Calu3 (cell line): ENCODE measurements around the gene SDE2. TPM values are rescaled to one million over a fixed set of nuclear protein-coding genes. Genes with fewer than 3 reads are reported as not detected.

ENCODE experiments used
- BruUV-seq: library from RNA; stranded (reverse); fragments of 400-500 nt; replicated peaks from 2 replicates; lab custom pipeline; 2021; lab: Mats Ljungman, UMichigan
- CTCF ChIA-PET: fragments of 300-600 bp; sonication (Branson Sonifier 250); formaldehyde crosslinking; loops from one replicate; lab custom pipeline; 2022; ENCODE audit warnings: antibody characterized with exemption; lab: Charles Lee
- DNase-seq: peaks from one replicate; pipeline ENCODE4 v3.0.0; 2022
- H3K27ac Mint-ChIP-seq: one replicate; pipeline ENCODE4 v1.8.0; 2022; ENCODE audit warnings: mixed read lengths; ENCODE audit not compliant: unreplicated experiment
- H3K27me3 Mint-ChIP-seq: one replicate; pipeline ENCODE4 v1.8.0; 2022; ENCODE audit warnings: mixed read lengths; ENCODE audit not compliant: unreplicated experiment
- H3K36me3 Mint-ChIP-seq: one replicate; pipeline ENCODE4 v1.8.0; 2022; ENCODE audit warnings: mild to moderate bottlenecking, moderate library complexity, mixed read lengths; ENCODE audit not compliant: insufficient read depth, unreplicated experiment
- H3K4me1 Mint-ChIP-seq: one replicate; pipeline ENCODE4 v1.8.0; 2022; ENCODE audit warnings: mild to moderate bottlenecking, low read depth, mixed read lengths; ENCODE audit not compliant: unreplicated experiment
- H3K4me3 Mint-ChIP-seq: one replicate; pipeline ENCODE4 v1.8.0; 2022; ENCODE audit warnings: mild to moderate bottlenecking, low read depth, moderate library complexity, mixed read lengths; ENCODE audit not compliant: unreplicated experiment
- H3K9me3 Mint-ChIP-seq: one replicate; pipeline ENCODE4 v1.8.0; 2022; ENCODE audit warnings: low read depth, mixed read lengths; ENCODE audit not compliant: unreplicated experiment
- intact Hi-C: fragments of 100-400 bp; cut with micrococcal nuclease; formaldehyde crosslinking; loops from one replicate; pipeline ENCODE4 v1.10.0; 2022; ENCODE audit not compliant: unreplicated experiment
- total RNA-seq: library from RNA; stranded (reverse); gene quantifications from 2 replicates; pipeline ENCODE4 v1.2.3, GENCODE V29; 2022
- TF ChIP-seq, protein P1 (sequence below): fragments of 200-600 bp; IDR thresholded peaks from one replicate; pipeline ENCODE4 v1.8.0; 2022; ENCODE audit warnings: antibody characterized with exemption; ENCODE audit not compliant: unreplicated experiment

The SDE2 gene
- total RNA-seq, 1 experiment from 2014 or later, result 26.2 TPM

DNA sequence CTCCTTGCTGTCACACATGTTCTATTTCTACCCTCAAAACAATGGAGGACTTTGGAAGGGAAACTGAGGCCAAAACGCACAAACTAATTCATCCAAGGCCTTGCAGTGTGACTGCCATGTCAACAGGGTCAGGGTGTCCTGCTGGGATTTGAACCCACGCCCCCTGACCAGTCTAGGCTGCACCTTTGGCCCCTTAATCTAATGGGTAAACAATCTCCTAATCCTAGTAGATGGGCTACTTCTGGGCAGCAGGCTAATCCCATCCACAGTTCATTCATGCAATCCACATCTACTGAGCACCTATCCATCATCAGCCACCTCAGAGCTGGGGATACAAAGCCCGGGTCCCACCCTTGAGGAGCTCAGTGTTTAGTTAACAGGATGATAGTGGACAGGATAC, 41.1 kb downstream of the SDE2 start:
- CTCF ChIA-PET, result interaction anchor here (0.6 kb wide), 2 partner anchors 9 to 19 kb away, joined by 4 to 6 read pairs; no protein-coding TSS in a partner anchor

DNA sequence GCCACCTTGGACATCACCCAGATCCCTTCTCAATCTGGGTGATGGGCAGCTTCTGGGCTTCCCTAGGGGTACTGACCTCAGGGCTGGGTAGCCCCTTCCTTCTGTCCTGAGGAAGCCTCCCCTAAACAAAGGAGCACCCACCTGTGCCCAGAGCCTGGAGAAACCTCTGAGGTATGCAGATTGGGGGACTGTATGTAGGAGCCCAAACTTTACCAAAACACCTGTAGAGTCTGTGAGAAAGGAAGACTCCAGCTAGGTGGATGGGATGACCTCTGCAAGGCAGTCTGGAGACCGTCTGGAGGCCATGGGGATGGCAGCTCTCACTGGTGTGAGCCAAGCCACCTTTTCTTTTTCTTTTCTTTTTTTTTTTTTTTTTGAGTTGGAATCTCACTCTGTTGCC, 44.4 kb downstream of the SDE2 start:
- Mint-ChIP-seq H3K27ac (no peak overlapping the region), H3K36me3 (no peaks in the 10 kb centered on the region), H3K27me3 (peaks cover 58% of the 10 kb centered on the region), H3K4me1 (no peaks in the 10 kb centered on the region), H3K9me3 (no peaks in the 10 kb centered on the region), H3K4me3 (no peak overlapping the region)
- no TSS peak for BruUV-seq
- intact Hi-C loops, result no loop called here
- CTCF ChIA-PET, result no interaction called here
- TF ChIP-seq, protein P1, sequence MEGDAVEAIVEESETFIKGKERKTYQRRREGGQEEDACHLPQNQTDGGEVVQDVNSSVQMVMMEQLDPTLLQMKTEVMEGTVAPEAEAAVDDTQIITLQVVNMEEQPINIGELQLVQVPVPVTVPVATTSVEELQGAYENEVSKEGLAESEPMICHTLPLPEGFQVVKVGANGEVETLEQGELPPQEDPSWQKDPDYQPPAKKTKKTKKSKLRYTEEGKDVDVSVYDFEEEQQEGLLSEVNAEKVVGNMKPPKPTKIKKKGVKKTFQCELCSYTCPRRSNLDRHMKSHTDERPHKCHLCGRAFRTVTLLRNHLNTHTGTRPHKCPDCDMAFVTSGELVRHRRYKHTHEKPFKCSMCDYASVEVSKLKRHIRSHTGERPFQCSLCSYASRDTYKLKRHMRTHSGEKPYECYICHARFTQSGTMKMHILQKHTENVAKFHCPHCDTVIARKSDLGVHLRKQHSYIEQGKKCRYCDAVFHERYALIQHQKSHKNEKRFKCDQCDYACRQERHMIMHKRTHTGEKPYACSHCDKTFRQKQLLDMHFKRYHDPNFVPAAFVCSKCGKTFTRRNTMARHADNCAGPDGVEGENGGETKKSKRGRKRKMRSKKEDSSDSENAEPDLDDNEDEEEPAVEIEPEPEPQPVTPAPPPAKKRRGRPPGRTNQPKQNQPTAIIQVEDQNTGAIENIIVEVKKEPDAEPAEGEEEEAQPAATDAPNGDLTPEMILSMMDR, result no peak
- no peak for DNase-seq

More for the DNA sequence above, 41.1 kb downstream of the SDE2 start:
- Mint-ChIP-seq H3K27ac (no peak overlapping the region), H3K4me3 (no peak overlapping the region), H3K27me3 (peaks cover 28% of the 10 kb centered on the region), H3K9me3 (no peaks in the 10 kb centered on the region), H3K4me1 (peaks cover 9% of the 10 kb centered on the region), H3K36me3 (no peaks in the 10 kb centered on the region)
- BruUV-seq, result no TSS peak
- DNase-seq, result no peak
- intact Hi-C loops, result no loop called here
- TF ChIP-seq, protein P1, result no peak

DNA sequence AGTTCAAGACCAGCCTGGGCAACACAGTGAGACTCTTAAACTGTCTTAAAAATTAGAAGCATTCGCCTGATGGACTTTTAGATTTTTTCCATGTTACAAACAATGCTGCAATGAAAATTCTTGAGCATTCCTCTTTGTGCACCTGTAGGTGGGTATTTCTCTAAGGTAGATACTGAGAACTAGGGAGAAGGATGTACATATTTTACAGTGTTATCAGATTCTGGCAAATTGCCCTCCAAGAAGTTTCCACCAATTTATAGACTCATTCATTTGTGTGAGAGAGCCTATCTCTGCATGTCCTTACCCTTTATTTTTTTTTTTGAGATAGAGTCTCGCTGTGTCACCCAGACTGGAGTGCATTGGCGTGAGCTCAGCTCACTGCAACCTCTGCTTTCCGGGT, 45.8 kb downstream of the SDE2 start:
- no peak overlapping the region for H3K27ac Mint-ChIP-seq
- H3K27me3 Mint-ChIP-seq, result peaks cover 71% of the 10 kb centered on the region
- H3K4me1 Mint-ChIP-seq, result no peaks in the 10 kb centered on the region
- no TSS peak for BruUV-seq
- DNase-seq, result no peak
- no peaks in the 10 kb centered on the region for H3K36me3 Mint-ChIP-seq
- intact Hi-C loops, result no loop called here
- H3K9me3 Mint-ChIP-seq, result no peaks in the 10 kb centered on the region
- TF ChIP-seq, protein P1, result no peak
- CTCF ChIA-PET, result no interaction called here
- H3K4me3 Mint-ChIP-seq, result no peak overlapping the region

DNA sequence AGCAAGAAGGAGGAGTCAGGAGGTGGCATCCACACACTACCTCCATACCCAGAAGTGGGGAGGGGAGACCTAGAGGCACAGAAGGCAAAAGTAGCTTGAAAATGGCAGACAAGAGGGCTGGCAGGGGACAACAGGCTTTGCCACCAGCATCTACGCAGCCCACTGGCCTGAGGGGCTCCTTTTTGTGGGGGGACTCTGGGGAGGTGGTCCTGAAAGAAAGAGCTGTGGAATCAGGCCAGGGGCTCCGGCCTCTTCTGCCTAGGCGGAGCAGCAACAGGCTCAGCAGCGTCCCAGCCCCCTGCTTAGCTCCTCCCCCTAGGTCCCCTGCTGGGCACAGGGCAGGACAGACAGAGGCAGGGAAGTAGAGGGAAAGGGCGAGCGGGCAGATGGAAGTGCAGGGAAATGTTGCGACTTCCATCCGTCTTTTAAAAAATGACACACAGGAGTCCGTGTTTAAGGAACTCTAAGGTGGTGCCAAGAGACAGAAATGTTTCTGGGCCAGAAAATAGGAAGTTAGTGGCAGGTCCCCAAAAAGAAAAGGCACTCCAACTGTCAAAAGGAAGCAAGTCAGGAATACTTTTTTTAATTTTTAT, 48.1 kb downstream of the SDE2 start:
- Mint-ChIP-seq H3K27me3 (peaks cover 91% of the 10 kb centered on the region), H3K36me3 (no peaks in the 10 kb centered on the region), H3K4me1 (no peaks in the 10 kb centered on the region), H3K9me3 (no peaks in the 10 kb centered on the region), H3K4me3 (no peak overlapping the region), H3K27ac (no peak overlapping the region)
- CTCF ChIA-PET, result no interaction called here
- TF ChIP-seq, protein P1, result no peak
- DNase-seq, result no peak
- no TSS peak for BruUV-seq
- intact Hi-C loops, result no loop called here
